GM21737 (cell line): Measurements from ENCODE around the gene TYK2.
"Not testable (repeated sequence)": the region's sequence is repeated elsewhere in the genome, so short reads cannot be mapped to it uniquely, and the experiment has no call there.

Experiments used
- ATAC-seq: cut with Tn5 transposase; IDR thresholded peaks from one replicate; pipeline ENCODE4 v1.9.1; 2021; ENCODE audit warnings: mild to moderate bottlenecking, moderate library complexity; ENCODE audit not compliant: unreplicated experiment

TYK2 gene

GRCh38 chr19:10378124-10378523 lies 2.2 kb downstream of the TYK2 start:
- no peak for ATAC-seq

GRCh38 chr19:10377140-10377640 lies 3.2 kb downstream of the TYK2 start:
- not testable (repeated sequence) for ATAC-seq

GRCh38 chr19:10374931-10375330 lies 5.4 kb downstream of the TYK2 start:
- no peak for ATAC-seq

- ATAC-seq: no peak
Measured at GRCh38 chr19:10372690-10373089, 7.7 kb downstream of the TYK2 start.

GRCh38 chr19:10368101-10368803 lies 12.1 kb downstream of the TYK2 start:
- no peak for ATAC-seq

GRCh38 chr19:10366950-10367512 lies 13.3 kb downstream of the TYK2 start:
- not testable (repeated sequence) for ATAC-seq

GRCh38 chr19:10365518-10365917 lies 14.9 kb downstream of the TYK2 start:
- no peak for ATAC-seq

GRCh38 chr19:10364644-10365043 lies 15.7 kb downstream of the TYK2 start:
- no peak for ATAC-seq

GRCh38 chr19:10363789-10364281 lies 16.5 kb downstream of the TYK2 start:
- ATAC-seq: no peak

- ATAC-seq: no peak
Measured at GRCh38 chr19:10362259-10362658, 18.1 kb downstream of the TYK2 start.

- ATAC-seq: no peak
Measured at GRCh38 chr19:10361569-10362011, 18.8 kb downstream of the TYK2 start.

GRCh38 chr19:10356431-10356830 lies 23.9 kb downstream of the TYK2 start:
- ATAC-seq: no peak

GRCh38 chr19:10353793-10354391 lies 26.5 kb downstream of the TYK2 start:
- ATAC-seq: no peak

GRCh38 chr19:10352764-10353671 lies 27.4 kb downstream of the TYK2 start:
- no peak for ATAC-seq

- no peak for ATAC-seq
Measured at GRCh38 chr19:10346509-10346908, 33.9 kb downstream of the TYK2 start.

- ATAC-seq: no peak
Measured at GRCh38 chr19:10344780-10345179, 35.6 kb downstream of the TYK2 start.

- no peak for ATAC-seq
Measured at GRCh38 chr19:10343495-10343894, 36.9 kb downstream of the TYK2 start.

GRCh38 chr19:10339977-10340376 lies 40.4 kb downstream of the TYK2 start:
- no peak for ATAC-seq

GRCh38 chr19:10339380-10339960 lies 40.9 kb downstream of the TYK2 start, which contains the start of gene ICAM3:
TSS of gene ICAM3 (minus strand) at chr19:10339624. CDS start at chr19:10339614, 10 bp downstream.
- ATAC-seq: peak; percentile 72

GRCh38 chr19:10338940-10339339 lies 41.4 kb downstream of the TYK2 start:
- ATAC-seq: no peak
